ENCODE data around the gene C3.
A peak's percentile ranks its signal among the peaks of the same experiment; 100 is the strongest.
"Not testable (repeated sequence)": the region's sequence is repeated elsewhere in the genome, so short reads cannot be mapped to it uniquely, and the experiment has no call there.

Gene C3

DNA sequence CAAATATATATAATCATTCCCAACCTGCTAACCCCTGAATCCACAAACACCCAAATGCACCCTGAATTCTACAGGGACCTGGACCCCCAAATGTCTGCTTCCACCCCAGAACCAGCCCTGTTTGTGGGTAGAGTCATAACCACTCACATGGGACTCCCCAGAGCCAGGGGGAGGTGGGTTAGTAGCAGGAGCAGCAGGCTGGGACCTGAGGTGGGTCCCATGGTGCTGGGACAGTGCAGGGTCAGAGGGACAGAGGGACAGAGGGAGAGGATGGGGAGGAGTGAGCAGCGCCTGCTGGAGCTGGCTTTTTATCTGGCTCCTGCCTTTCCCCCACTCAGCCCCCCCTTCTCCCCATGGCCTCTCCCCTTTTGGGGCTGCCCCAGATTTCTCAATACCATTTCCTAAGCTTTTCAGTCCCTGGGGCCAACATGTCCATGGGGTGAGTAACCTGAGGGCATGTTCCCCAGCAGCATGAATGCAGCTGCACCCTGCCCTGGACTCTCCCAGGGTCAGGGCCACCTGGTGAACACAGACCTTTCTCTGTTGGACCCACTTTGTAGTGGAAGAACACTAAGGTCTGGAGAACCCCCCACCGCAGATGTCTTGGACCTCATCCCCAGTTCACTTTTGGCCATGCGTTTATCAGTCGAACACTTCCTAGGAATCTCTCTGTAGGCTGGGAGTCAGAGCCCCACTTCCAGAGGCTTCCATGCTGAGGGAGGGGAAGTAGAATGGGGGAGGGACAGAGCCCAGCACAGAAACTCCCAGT, at the start of gene C3:
Gene C3, minus strand, starts transcription at position 282 of the 769 bp plus-strand sequence. Its CDS starts 61 bp downstream, at position 221.
- in situ Hi-C loops (cut with MboI; ENCODE audit: low sequenced_read_pairs), result no loop called here
- no peaks in the 10 kb centered on the region for H3K9me3 ChIP-seq
- no peak within 1 kb of the TSS for H3K4me3 ChIP-seq
- DNase-seq (ENCODE audit: low spot score in 2 of 2), result no peak
- H3K36me3 ChIP-seq (replicated peaks), result no peaks in the 10 kb centered on the region
- H3K4me1 ChIP-seq, result peaks cover 6% of the 10 kb centered on the region
- no peaks in the 10 kb centered on the region for H3K27me3 ChIP-seq (ENCODE audit: low read depth)

DNA sequence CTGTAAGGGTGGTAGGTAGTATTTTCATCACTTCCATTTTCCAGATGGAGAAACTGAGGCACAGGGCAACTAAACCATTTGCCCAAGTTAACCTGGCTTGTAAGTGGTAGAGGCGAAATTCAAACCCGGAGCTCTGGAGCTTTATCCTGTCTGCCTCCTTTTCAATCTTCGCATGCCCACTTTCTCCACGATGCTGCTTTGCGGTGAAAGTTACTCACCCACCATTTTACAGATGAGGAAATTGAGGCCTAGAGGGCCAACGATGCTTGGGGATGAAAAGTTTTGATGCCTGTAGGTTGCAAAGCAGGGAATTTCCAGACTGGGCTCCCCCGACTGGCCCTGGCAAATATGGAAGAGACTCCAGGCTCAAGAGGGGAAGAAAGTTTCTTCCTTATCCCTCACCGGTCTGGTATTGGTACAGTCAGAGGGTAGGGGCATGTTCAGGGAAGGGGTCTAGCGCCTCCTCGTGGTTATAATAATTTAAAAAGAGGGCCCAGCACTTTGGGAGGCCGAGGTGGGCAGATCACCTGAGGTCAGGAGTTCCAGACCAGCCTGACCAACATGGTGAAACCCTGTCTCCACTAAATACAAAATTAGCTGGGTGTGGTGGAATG, 48.7 kb upstream of the C3 start:
- H3K4me1 ChIP-seq, result peaks cover 6% of the 10 kb centered on the region; the same call in 1 of the 2 replicates
- no peaks in the 10 kb centered on the region for H3K36me3 ChIP-seq (replicated peaks)
- in situ Hi-C loops (cut with MboI; ENCODE audit: low sequenced_read_pairs), result no loop called here
- H3K27me3 ChIP-seq (ENCODE audit: low read depth), result no peaks in the 10 kb centered on the region
- H3K4me3 ChIP-seq, result no peak overlapping the region
- no peaks in the 10 kb centered on the region for H3K9me3 ChIP-seq
- peak; percentile 27 to 43 for DNase-seq (ENCODE audit: low spot score in 2 of 2)

DNA sequence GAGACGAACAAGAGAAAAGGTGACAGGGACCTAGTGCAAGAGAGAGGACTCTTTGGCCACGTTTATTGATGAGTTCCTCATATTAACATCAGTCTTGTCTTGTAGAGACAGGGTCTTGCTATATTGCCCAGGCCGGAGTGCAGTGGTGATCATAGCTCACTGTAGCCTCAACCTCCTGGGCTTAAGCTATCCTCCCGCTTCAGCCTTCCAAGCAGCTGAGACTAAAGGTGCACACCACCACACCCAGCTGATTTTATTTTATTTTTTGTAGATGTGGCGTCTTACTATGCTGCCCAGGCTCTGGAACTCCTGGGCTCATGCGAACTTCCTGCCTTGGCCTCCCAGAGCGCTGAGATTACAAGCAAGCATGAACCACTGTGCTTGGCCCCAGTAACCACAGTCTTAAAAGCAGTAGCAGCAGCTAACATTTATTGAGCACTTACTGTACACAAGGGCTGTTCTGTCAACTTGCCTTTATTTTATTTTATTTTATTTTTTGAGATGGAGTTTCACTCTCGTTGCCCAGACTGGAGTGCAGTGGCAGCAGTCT, 47.9 kb upstream of the C3 start:
- Histone ChIP-seq H3K36me3 (replicated peaks) (no peaks in the 10 kb centered on the region), H3K4me3 (peak overlapping the region; percentile 51), H3K4me1 (peaks cover 6% of the 10 kb centered on the region; the same call in 1 of the 2 replicates), H3K9me3 (no peaks in the 10 kb centered on the region), H3K27me3 (ENCODE audit: low read depth) (no peaks in the 10 kb centered on the region)
- no peak for DNase-seq (ENCODE audit: low spot score in 2 of 2)
- in situ Hi-C loops (cut with MboI; ENCODE audit: low sequenced_read_pairs), result no loop called here

DNA sequence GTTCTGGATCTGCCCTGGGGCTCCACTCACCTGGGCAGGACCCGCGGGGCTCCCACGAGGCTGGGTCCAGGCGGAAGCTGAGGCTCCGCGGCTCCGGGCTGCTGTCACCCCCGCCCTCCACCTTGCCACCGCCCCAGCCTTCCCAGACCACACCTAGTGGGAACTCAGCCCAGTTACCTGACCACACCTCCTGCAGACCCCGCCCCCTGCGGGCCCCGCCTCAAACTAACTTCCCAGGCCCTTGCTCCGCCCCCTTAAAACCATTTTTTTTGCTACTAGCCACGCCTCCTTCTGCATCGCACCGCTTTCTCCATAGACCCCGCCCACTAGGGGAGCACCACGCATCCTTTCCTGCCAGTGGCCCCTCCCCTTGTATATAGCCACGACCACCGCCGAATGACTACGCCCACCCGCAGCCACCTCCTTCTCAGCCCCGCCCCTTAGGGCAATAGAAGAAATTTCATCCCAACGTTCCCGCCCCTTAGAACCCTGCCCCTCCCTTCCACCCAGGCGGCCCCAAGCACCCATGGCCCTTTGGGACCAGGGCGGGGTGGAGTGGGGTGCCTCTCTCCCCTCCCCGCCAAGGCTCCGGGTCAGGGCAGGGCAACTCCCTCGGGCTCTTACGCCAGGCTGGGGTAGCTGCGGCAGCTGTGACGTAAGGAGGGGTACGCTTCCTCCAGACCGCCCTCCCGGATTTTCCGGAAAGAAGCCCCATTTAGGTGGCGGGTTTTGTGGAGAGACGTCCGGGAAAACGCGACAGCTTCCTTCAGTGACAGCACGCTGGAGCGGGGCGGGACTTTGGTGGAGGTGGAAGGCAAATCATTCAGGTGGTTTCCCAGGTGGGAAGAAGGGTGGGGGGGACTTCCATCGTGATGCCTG, 47.1 kb upstream of the C3 start, which contains the start of gene SH2D3A:
Gene SH2D3A, minus strand, starts transcription at position 79 of the 879 bp plus-strand sequence. CDS start 3,687 bp downstream, outside the sequence.
- peaks cover 6% of the 10 kb centered on the region; the same call in 1 of the 2 replicates for H3K4me1 ChIP-seq

DNA sequence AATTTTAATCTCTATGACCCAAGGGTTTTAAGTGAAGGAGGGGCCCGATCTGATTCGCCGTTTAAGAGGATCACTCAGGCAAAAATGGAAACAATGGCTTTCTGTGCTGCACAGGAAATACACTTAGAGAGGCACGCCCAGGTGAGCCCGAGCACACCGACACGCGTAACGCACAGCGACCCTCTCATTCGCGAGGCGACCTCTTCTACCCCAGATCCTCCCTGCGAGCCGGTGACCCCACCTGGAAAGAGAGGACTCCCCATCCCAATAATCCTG, 46.6 kb upstream of the C3 start:
- H3K27me3 ChIP-seq (ENCODE audit: low read depth), result no peaks in the 10 kb centered on the region
- H3K9me3 ChIP-seq, result no peaks in the 10 kb centered on the region
- peak; percentile 10 to 43 for DNase-seq (ENCODE audit: low spot score in 2 of 2)
- H3K4me3 ChIP-seq, result peak overlapping the region; percentile 51
- in situ Hi-C loops (cut with MboI; ENCODE audit: low sequenced_read_pairs), result no loop called here
- no peaks in the 10 kb centered on the region for H3K36me3 ChIP-seq (replicated peaks)
- H3K4me1 ChIP-seq, result peaks cover 6% of the 10 kb centered on the region; the same call in 1 of the 2 replicates

More for the DNA sequence above, 47.1 kb upstream of the C3 start, which contains the start of gene SH2D3A:
- Histone ChIP-seq H3K27me3 (ENCODE audit: low read depth) (no peaks in the 10 kb centered on the region), H3K4me3 (peak within 1 kb of the TSS; percentile 51), H3K9me3 (no peaks in the 10 kb centered on the region), H3K36me3 (replicated peaks) (no peaks in the 10 kb centered on the region)
- in situ Hi-C loops (cut with MboI; ENCODE audit: low sequenced_read_pairs), result no loop called here
- peak; percentile 84 to 95 for DNase-seq (ENCODE audit: low spot score in 2 of 2)

DNA sequence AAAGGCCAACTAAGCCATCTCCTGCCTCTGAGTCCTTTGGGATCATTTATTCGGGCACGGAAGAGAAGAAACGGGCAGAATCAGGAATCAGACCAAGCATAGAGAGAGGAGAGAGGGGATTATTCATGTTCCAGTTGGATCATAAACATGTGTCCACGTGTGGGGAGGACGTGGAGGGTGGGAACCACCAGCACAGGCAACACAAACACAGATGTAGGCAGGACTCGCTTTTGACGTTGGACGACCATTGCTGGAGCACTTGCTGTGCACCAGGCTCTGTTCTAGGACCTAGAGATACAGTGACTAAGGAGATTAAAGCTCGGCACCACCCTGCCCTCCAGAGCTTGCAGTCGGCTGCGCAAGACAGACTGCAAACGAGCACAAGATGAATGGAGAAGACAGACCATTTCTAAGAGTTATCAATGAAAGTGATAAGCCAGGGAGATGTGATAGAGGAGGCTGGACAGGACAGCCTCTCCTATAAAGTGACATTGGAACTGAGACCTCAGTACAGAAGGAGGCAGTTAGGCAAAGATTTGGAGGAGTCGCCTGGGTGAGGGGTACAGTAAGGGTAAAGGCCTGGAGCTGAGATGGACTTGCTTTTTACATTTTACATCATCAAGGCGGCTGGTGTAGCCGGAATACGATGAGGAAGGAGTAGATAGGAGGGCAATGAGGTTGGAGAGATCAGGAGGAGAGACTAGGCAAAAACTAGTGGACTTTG, 46.1 kb upstream of the C3 start:
- H3K4me3 ChIP-seq, result peak overlapping the region; percentile 51

DNA sequence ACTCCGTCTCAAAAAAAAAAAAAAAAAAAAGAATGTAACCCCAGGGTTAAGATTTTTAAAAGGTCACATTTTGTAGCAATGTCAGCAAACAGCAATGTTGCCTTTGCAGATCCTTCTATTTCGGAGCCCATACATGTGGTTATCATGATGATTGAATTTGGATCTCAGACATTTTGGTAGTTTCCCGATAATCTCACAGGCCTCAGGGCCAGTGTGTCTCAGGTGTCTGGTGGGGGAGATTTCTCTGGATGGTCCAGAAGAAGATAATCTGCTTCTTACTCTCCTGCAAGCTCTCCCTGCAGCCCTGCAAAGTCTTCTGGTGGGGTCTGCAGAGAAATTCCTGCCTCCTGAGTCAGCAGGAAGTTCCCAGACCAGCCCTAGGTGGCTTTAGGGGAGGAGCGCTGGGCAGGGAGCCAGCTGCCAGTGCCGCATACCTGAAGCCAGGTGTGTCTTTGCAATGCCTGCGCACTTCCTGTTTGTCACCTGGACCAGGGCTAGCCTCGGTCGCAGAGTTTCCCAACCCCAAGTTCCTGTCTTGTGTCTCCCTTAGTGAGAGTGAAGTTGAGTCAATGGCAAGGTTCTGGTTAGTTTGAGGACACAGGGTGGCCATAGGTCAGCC, 45.4 kb upstream of the C3 start:
- Histone ChIP-seq H3K27me3 (ENCODE audit: low read depth) (no peaks in the 10 kb centered on the region), H3K9me3 (no peaks in the 10 kb centered on the region), H3K4me1 (peaks cover 6% of the 10 kb centered on the region; the same call in 1 of the 2 replicates), H3K4me3 (no peak overlapping the region), H3K36me3 (replicated peaks) (no peaks in the 10 kb centered on the region)
- no peak for DNase-seq (ENCODE audit: low spot score in 2 of 2)
- in situ Hi-C loops (cut with MboI; ENCODE audit: low sequenced_read_pairs), result no loop called here

More for the DNA sequence above, 46.1 kb upstream of the C3 start:
- Histone ChIP-seq H3K4me1 (peaks cover 6% of the 10 kb centered on the region; the same call in 1 of the 2 replicates), H3K27me3 (ENCODE audit: low read depth) (no peaks in the 10 kb centered on the region), H3K36me3 (replicated peaks) (no peaks in the 10 kb centered on the region), H3K9me3 (no peaks in the 10 kb centered on the region)
- in situ Hi-C loops (cut with MboI; ENCODE audit: low sequenced_read_pairs), result no loop called here
- no peak for DNase-seq (ENCODE audit: low spot score in 2 of 2)

DNA sequence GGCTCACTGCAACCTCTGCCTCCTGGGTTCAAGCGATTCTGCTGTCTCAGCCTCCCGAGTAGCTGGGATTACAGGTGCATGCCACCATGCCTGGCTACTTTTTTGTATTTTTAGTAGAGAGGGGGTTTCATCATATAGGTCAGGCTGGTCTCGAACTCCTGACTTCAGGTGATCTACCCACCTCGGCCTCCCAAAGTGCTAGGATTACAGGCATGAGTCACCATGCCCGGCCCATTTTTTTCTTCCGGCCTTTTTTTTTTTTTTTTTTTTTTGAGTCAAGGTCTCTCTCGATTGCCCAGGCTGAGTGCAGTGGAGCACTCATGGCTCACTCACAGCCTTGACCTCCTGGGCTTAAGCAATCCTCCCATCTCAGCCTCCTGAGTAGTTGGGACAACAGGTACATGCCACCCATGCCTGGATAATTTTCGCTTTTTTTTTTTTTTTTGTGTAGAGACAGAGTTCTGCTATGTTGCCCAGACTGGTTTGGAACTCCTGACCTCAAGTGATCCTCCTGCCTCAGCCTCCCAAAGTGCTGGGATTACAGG, 41.9 kb upstream of the C3 start:
- H3K36me3 ChIP-seq (replicated peaks); H3K4me1 ChIP-seq; H3K9me3 ChIP-seq; in situ Hi-C loops (cut with MboI; ENCODE audit: low sequenced_read_pairs); DNase-seq (ENCODE audit: low spot score in 2 of 2); H3K4me3 ChIP-seq; H3K27me3 ChIP-seq (ENCODE audit: low read depth): not testable (repeated sequence)

DNA sequence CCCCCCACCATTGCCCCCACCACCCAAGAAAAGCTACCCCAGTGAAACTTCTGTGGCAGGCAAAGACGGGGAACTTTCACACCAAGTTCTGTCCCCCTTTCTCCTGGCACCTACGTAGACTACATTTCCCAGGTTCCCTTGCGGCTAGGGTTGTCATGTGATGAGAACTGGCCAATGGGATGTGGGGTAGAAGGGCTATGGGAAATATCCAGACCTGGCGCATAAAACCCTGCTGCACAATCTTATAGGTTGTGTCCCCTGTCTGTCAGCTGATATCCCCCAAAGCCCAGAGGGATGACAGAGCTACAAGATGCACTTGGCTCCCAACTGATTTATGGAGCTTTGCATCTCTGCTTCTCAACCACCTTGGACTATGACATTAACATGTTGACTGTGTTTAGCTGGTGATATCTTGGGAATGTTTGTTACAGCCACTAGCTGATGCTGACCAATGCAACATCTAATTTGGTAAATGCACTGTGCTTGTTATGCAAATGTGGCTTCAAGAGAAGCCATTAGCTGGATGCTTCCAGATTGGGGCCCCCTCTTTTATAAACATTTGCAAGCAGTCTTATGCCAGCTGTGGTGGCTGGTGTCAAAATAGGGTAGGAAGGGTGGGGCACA, 40.7 kb upstream of the C3 start:
- no peaks in the 10 kb centered on the region for H3K4me1 ChIP-seq
- DNase-seq (ENCODE audit: low spot score in 2 of 2), result peak in 1 of 2 experiments; percentile 44
- H3K4me3 ChIP-seq, result no peak overlapping the region
- no peaks in the 10 kb centered on the region for H3K36me3 ChIP-seq (replicated peaks)
- H3K9me3 ChIP-seq, result no peaks in the 10 kb centered on the region
- in situ Hi-C loops (cut with MboI; ENCODE audit: low sequenced_read_pairs), result no loop called here
- H3K27me3 ChIP-seq (ENCODE audit: low read depth), result no peaks in the 10 kb centered on the region

DNA sequence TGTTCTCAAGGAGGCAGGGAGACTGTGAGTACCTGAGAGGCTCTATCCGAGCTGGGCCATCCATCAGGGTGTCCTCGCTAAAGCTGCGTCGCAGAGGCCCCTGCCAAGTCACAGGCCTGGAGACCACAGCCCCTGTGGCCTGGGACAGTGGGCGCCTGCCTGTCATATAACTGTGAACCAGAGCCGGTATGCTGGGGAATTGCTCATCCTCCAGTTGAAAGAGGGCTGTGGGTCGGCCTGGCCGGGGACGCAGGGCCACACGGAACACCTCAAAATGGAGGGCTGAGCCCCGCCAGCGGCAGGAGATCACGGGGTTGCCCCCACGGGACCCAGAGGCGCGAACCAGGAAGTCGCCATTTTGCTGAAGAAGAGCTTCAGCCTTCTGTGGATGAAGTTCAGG, 40.2 kb upstream of the C3 start:
- Histone ChIP-seq H3K27me3 (ENCODE audit: low read depth) (no peaks in the 10 kb centered on the region), H3K4me3 (no peak overlapping the region), H3K4me1 (no peaks in the 10 kb centered on the region), H3K9me3 (no peaks in the 10 kb centered on the region), H3K36me3 (replicated peaks) (no peaks in the 10 kb centered on the region; the same call in 1 of the 2 replicates)
- in situ Hi-C loops (cut with MboI; ENCODE audit: low sequenced_read_pairs), result no loop called here
- no peak for DNase-seq (ENCODE audit: low spot score in 2 of 2)

DNA sequence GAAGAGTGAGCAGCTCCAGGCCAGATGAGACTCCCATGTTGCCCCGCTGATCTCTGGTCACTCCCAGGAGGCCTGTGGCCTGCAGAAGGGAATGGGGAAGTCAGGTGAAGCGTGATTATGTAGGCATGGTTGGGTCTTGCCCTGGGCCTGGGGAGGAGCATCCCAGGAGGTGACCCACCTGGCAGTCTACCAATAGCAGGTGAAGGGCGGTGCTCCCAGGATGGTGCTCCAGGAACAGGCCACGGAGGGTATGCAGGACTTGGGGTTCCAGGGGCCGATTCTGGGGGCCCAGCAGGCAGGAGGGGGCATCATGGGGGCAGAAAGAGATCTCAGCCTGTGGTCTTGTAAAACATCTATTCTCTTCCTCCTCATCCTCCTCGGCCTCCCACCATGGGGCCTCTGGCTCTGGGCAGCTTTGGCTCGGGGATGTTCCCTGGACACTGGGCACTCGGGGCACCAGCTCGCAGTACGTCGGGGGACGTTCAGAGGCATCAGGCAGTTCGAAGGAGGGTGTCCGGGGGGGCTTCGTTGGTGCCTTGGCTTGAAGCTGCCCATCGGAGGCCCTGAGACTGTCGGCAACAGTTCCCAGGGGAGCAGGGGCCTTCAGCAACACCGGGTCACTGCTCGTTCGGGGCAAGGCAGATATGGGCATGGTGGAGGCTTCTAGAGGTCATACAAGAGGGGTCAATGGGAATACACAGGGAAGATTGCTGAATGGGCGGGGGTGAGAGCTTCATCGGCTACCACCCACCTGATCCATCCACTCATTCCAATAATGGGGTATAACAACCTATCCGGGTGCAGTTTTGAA, 34.4 kb upstream of the C3 start:
- H3K36me3 ChIP-seq (replicated peaks), result peaks cover 23% of the 10 kb centered on the region
- no peak overlapping the region for H3K4me3 ChIP-seq
- H3K27me3 ChIP-seq (ENCODE audit: low read depth), result no peaks in the 10 kb centered on the region
- H3K9me3 ChIP-seq, result no peaks in the 10 kb centered on the region
- in situ Hi-C loops (cut with MboI; ENCODE audit: low sequenced_read_pairs), result no loop called here
- no peak for DNase-seq (ENCODE audit: low spot score in 2 of 2)
- H3K4me1 ChIP-seq, result peaks cover 9% of the 10 kb centered on the region
